Measurements from ENCODE around the gene C1orf21.

The C1orf21 gene

DNA sequence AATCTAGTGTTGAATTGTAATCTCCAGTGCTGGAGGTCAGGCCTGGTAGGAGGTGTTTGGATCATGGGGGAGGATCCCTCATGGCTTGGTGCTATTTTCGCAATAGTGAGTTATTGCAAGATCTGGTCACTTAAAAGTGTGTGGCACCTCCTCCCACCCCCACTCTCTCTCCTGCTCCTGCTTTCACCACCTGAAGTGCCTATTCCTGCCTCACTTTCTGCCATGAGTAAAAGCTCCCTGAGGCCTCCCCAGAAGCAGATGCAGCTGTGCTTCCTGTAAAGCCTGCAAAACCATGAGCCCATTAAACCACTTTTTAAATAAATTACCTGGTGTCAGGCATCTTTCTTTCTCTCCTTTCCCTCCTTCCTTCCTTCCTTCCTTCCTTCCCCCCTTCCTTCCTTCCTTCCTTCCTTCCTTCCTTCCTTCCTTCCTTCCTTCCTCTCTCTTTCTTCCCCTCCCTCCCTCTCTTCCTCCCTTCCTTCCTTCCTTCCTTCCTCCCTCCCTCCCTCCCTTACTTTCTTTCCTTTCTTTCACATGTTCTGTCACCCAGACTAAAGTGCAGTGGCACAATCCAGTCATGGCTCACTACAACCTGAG is 172.4 kb downstream of the C1orf21 start:
- no peak for DNase-seq (ENCODE audit: low spot score)

DNA sequence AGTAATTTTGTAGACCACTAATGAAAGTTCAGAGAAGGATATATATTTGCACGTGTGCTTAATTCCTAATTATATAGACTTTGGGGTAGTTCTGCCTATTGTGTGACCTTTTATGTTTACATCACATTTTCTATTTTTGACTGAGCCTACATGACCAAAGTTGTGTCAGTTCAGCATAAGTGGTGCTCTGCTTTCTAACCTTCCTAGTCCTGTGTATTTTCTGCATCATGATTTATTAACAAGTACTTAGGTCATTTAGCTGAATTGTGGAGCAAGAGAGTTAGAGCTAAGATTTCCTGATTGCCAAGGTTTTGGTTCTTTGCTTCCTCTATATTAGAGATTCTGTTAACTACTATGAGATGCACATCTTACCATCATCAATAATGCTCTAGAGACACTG is 176.0 kb downstream of the C1orf21 start:
- no peak for DNase-seq (ENCODE audit: low spot score)

DNA sequence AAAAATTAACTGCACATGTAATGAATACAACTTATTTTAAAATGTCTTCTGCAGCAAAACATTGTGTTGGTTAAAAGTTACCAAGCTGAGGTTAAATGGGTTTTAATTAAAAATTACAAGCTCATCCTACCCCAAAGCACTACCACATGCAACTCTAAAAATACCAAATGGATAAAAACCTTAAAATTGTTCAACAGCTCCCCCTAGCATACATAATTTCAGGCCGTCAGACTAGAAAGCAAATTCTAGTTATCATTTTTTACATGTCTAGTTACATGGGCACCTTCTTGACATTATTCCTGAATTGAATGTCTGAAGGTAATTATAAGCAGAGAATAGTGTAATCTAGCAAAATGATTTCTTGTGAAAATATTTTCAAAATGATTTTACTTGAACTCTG is 176.5 kb downstream of the C1orf21 start:
- DNase-seq (ENCODE audit: low spot score) = no peak

DNA sequence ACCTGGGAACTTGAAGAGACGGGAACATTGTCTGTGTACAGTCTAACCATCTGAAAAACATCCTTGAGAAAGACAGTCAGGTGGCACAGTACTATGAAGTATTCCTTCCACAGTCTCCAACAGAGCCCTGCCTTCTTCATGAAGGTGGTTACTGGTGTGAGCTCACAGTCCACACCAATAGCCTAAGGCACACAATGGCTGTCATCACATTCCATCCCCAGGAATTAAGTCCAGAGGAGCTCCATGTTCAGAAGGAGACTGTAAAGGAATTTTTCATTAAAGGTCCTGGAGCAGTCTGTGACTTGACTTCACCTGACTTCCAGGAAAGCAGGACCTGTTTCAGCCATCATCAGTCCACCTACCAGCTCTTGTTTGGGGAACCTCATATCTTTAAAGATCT is 180.2 kb downstream of the C1orf21 start:
- no peak for DNase-seq (ENCODE audit: low spot score)

DNA sequence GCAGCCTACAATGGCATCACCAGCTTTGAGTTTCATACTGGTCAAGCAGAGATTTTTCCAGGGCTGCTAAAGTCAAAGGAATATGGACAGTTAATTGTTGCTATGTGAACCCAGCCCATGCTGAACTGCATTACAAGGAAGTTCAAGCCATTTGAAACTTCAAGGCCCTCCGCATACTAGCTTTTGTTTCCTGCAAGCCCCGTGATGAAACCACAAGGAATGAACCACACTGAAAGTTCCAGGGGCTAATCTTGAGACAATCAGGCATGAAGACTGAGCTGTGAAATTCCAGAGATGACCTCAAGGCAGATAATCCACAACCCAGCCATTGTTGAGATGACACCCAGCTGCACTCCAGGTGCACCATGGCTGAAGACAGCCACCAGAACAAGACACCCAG is 180.8 kb downstream of the C1orf21 start:
- no peak for DNase-seq (ENCODE audit: low spot score)

DNA sequence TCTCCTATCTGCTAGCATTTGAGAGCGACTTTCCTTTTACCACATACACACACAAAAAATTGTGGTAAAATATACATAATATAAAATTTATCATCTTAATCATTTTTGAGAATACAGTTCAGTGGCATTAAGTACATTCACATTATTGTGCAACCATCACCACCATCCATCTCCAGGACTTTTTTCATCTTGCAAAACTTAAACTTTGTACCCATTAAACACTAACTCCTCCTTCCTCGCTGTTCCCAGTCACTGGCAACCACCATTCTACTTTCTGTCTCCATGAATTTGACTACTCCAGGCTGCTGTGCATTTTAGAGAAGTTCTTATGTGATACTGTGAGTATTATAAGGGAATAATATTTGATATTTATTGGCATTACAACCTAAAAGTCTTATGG is 181.3 kb downstream of the C1orf21 start:
- DNase-seq (ENCODE audit: low spot score) = no peak

DNA sequence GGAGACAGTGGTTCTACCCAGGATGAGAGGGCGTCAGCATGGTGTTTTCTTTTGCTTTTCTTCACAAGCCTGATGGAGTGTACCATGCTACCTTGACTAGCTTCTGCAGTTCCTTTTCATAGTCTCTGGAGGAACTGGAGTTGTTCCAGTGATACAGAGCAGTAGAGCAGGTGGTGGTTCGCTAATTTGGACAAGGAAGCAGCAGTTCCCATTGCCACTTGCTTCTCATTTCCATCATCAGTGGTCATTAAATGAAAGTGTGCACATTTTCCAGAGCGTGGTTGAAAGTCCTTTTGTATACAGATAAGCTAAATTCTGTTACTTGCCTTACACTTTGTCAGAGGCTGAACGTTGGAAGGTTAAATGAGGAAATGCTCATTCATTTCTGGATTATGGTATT is 182.3 kb downstream of the C1orf21 start:
- DNase-seq (ENCODE audit: low spot score) = no peak

DNA sequence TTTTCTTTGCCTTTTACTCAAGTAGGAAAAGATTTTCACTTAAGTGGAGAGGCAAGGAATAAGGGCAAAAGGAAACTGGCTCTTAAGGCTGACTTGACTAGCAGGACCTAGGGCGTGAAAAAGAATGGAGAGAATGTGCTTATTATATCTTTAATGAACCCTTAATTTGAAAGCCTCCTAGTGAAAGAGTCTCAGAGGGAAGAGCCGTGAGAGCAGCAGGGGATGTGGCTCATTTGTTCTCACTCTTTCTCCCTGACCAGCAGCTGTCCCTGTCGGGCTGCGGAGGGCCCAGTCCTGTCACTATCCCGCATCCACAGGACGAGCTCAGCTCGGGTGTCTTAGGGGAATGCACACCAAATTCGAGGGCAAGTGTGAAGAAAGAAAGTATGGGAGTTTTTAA is 187.8 kb downstream of the C1orf21 start:
- no peak for DNase-seq (ENCODE audit: low spot score)

DNA sequence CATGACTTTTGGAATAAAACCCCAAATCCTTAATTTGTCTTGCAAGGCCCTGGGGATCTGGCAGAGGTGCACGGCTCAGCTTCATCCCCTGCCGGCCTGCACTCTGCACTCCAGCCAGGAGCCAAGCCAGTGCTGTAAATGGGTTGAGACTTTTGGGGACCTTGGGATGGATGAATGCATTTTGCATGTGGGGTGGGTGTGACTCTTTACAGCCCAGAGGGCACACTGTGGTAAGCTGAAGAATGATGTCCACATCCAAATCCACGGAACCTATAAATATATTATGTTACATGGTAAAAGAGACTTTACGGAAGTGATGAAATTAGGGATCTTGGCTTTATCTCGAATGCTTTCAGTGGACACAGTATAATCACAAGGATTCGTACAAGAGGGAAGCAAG is 190.0 kb downstream of the C1orf21 start:
- no peak for DNase-seq (ENCODE audit: low spot score)

DNA sequence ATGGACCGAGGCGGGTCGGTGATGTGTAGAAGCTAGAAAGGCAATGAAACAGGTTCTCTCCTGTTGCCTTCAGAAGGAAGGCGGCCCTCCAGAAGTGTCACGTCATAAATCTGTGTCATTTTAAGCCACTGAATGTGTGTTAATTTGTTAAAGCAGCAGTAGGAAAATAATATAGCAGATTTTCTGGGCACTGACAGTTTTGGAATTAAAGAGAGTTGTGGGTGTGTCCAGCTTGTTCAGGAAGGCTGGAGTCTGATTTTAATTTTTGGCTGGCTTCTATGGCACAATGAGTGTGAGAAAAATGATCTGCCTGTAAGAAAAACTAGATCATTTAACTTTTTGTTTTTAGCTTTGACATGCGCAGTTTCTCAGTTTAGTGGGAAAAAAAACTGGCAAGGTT is 190.5 kb downstream of the C1orf21 start:
- DNase-seq (ENCODE audit: low spot score) = no peak

DNA sequence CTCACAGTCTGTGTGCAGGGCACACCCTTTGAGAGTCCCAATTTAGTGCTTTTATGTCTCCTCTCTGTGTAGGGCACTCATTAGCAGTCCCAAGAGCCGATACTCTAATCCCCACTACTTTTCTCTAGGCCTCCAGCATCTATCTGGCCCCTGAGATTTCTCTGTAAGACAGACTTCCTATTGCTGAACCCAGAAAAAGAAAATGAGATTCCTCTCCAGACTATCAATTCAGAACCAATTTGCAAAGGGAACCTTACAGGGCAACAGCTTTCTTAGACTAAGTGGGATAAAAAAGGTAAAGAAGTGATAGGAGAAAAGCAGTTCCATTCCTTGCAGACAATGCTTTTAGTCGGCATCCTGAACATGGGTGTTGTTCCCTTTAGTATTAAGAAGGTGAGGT is 195.6 kb downstream of the C1orf21 start:
- DNase-seq (ENCODE audit: low spot score) = no peak

DNA sequence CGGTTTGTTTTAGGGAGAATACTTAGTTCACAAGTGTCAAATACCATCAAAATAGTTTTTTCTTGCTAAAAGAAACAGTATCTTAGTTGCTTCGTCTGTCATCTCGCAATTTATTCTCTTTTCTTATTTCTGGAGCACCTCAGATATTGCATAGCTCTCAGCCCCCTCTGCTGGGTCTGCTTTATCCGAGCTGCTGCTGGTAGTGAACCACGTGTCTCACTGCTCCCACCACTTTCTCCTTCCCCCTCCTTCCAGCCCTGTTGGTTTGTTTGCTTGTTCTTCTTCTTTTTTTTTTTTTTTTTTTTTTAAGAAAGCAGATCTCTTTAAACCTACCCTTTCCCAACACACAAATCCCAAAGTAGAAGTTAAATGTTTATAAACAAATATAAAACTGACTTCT is 197.0 kb downstream of the C1orf21 start:
- no peak for DNase-seq (ENCODE audit: low spot score)

DNA sequence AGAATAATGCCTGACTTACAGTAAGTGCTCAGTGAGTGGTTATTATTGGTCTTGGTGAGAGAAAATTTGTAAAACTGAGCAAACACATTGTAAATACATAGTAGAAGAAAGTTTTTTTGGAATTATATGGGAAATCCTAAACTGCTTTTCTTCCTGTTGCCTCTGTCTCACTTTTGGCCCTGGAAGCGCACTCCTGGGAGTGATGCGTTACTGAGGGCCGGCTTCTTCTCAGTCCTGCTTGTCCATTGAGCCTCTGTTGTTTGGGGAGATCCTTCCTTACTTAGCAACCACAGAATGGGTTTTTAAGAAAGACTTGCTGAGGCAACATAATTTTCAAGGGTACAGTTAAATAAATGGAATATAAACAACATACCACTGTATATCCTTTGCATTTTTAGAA is 201.9 kb downstream of the C1orf21 start:
- DNase-seq (ENCODE audit: low spot score) = no peak

DNA sequence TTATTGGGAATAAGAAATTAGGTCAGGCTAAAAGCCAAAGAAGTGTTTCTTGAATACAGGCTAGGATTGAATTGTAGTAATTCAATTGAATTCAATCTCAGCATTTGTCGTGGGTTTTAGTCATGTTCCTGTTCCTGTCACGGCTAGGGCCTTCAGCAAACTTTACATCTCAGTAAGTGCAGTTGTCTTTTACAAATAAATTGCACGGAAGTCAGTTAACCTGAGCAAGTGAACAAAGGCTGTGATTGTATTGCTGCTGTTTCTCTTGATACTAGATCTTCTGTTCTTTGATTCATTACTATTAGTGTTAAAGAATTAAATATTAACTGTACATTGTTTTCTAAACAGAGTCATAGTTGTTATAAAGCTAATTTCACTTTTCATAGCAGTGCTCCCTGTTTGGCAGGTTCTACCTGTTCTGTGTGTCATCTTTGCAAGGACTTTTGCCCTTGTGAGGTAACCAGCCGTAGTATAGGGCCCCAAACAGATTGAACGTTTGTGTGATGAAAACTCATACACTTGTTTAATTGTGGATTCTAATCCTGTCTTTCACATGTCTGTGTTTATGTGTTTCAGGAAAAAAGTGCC is 203.4 kb downstream of the C1orf21 start:
- DNase-seq (ENCODE audit: low spot score) = no peak

DNA sequence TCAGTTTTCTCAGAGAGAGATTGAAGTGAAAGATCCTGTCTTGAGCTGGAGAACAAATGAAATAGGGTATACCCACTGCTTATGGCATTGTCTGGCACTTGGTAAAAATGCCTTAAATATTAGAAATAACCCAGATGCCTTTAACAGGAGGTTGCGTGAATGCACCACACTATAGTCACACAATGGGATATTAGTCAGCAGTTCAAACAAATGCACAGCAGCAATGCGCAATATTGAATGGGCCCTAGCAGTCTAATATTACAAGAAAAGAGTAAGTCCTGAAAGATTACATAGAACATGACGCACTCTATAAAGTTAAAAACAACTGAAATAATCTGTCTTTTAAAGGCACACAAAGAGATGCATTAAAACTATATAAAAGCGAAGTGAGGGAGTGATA is 206.8 kb downstream of the C1orf21 start:
- no peak for DNase-seq (ENCODE audit: low spot score)

DNA sequence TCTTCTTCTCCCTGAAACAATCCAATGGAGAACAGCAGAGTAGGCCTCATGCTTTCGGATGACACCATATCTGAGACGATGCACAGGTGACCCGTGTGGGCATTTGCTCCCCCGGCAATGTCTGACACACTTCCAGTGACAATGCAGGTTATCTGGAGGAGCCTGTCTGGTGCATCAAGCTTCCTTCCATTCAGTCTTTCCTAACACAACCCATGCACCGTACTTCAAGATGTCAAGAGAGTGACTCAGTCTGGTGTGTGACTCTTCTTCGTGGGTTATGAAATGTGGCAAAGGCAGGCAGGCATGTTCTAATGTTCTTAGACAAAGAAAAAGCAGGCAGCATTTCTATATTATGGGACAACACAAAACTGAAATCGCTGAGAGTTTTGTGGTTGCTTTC is 208.8 kb downstream of the C1orf21 start:
- DNase-seq (ENCODE audit: low spot score) = no peak

DNA sequence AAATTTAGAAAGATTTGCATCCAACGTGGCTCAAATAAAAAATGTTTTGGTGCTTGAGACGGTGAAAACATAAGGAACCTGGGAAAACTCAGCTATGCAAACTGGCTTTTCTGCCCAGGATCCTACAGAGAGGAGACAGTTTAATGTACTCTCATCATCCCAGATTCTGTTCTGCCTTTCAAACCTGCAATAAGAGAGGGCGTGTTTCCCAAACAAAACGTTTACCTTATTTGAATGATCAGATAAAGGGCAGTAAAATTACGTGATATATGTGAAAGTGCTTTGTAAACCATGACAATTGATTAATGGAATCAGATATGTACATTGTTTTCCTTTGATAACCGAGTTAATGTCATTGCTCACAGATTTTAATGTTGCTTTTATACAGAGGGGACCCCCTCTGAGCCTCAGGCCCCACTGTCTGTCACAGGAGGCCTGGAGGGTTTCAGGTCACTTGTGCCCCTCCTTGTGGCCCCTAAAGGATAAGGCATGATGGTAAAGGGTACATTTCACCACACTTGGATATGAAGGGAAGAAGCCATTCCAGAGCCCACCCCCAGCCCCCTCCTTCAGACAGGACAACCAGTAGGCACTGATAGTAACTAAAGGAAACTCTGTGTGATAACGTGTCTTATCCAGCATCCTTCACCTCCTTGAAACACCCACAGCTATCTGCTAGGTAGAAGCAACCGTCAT is 210.3 kb downstream of the C1orf21 start:
- no peak for DNase-seq (ENCODE audit: low spot score)

DNA sequence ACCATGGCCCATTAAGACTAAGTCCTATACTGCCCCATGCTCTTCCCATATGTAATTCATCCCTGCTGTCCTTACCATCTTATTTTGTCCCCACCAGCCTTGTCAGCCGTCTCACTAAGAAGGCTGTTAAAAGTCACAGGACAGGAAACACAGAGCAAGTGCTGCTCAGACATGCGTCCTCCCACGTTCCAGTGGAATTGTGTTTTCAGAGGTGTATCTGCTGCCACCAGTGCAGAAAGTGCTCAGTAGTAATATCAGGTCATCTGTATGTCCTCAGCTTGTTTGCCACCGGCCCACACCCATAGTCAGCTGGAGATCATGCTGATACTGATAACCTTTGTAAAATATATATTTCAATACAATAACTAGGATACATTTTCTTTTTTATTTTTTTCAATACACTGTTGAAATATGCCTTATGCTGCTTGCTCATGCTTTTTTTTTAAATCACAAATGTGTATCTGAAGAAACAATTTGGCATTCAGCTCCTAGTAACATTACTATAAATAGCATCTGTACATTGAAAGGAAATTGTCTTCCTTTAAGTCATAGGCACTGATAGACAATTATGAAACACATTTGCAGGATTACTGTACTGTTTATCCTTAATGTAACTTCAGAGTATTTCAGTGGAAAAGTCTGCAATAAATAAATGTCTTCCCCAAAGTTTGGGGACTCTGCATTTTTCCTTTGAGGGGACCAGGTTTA is 211.0 kb downstream of the C1orf21 start:
- DNase-seq (ENCODE audit: low spot score) = no peak

DNA sequence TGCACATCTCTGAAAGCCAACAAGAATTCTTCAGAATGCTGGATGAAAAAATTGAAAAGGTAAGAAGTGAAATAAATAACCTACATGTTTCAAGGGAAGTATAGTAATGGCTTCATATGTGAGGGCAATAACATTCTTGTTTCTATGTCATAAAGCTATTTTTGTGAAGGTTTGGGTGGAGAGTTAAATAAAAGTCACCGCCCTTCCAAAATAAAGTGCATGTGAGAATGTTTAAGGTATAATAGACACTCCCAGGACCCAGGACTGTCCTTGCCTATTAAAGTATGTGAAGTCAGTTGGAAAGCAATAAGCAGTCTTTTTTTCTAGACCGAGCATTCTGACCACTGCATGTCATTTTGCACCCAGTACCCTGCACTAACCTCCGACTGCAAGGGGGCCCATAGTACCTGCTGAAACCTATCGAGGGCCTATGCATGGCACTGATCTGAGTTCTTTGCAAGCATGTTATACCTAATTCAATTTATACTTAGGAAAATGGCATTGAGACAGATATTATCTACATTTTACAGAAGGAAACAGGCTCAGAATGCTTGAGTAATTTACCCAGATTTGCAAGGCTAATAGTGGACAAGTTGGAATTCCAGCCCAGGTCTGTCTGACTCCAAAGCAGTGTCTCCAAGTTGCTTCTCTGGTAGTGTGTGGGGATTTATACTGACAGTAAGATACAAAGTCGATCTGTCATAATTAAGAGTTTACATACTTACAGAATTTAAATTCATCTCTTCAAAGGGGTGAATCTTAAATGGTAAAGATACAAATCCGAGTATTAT is 211.8 kb downstream of the C1orf21 start:
- no peak for DNase-seq (ENCODE audit: low spot score)

DNA sequence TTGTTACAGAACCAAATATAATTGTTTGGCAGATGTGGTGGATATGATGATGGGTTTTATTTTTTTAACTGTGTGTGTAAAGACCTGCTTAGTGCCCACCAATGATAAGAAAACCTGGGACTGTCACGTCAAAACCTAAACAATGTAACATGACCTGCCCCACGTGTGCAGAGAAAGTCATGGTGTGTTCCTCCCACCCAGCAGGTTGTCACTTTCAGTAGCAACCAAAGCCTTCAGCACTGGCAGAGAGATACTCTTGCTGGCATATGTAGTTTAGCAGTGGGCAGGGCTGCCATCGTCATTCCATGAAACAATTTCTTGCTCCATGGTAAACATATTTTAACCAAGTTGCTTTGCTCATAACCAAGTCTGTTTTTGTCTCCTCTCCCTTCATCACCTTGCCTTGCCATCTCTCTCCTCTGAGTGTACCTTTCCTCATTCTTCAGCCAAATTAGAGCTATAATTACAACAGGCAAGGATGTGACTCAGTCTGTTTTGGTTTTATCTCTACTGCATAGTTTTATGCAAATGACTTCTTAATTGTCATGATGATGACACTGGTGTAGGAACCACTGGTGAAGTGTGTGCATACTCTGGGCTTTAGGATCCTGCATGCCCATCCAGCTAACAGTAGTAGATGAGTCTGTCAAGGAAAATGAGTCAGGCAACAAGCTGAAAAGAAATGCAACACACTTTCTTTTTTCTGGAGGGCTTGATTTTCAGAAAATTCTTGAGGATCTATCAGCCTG is 217.5 kb downstream of the C1orf21 start:
- DNase-seq (ENCODE audit: low spot score) = no peak

DNA sequence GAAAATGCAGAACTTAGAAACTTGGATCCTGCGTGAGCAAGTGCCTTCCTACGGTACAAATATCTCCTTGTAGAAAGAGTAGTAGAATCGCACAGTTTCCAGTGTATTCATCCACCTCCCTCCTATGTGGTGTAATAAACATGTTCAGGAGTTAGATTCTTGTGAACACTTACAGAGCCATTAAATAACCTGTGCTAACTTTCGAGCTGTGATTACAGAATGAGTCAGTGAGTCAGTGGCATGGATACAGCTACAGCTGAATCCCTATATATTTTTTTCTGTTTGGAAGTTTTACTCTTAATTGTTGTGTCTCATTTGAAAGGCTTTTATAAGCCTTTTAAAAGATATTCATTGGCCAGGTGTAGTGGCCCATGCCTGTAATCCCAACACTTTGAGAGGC is 219.1 kb downstream of the C1orf21 start:
- no peak for DNase-seq (ENCODE audit: low spot score)

DNA sequence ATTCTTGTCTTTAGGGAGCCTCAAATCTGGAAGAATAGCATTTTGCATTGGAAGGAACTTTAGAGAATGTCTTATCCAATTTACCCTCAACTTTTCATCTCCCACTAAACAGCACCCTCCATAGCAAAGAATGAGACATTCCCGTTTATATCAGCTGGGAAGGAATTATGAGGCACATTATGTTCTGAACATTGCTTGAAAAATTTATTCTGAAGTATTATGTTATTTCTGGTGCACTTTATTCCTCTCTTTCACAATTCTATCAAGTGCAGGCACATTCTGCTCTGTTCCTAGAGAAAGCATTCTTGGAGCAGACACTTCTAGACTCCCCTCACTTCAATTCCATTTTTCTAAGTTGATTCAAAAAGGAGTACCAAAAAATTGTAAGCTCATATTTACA is 220.0 kb downstream of the C1orf21 start:
- DNase-seq (ENCODE audit: low spot score) = no peak
